Endothelial cell of umbilical vein (primary cell): ENCODE measurements around the gene OSGEPL1. TPM values are rescaled to one million over a fixed set of nuclear protein-coding genes. Genes with fewer than 3 reads are reported as not detected.

Source experiments
- BruUV-seq: library from RNA; stranded (reverse); fragments of 400-500 nt; replicated peaks from 2 replicates; lab custom pipeline; 2021; lab: Mats Ljungman, UMichigan
- CTCF ChIA-PET: fragments of 300-600, 350-600 bp; sonication (Branson Sonifier 250); formaldehyde crosslinking; loops from one replicate; lab custom pipeline; 2021; ENCODE audit warnings: antibody characterized with exemption, inconsistent platforms; lab: Charles Lee
- POLR2A ChIA-PET: fragments of 300-600, 350-600 bp; sonication (Branson Sonifier 250); formaldehyde crosslinking; loops from one replicate; lab custom pipeline; 2021; ENCODE audit warnings: antibody characterized with exemption, inconsistent platforms; lab: Charles Lee
- DNase-seq: peaks from one replicate; pipeline ENCODE4 v3.0.0-alpha.2; 2011; ENCODE audit warnings: low read depth, low spot score
- FAIRE-seq: peaks from 2 replicates; lab custom pipeline; 2011; peaks lifted over from hg19 to GRCh38; lab: Jason Lieb, UNC
- H2AFZ ChIP-seq: 2 replicates; pipeline ENCODE4 v1.6.0; 2012; ENCODE audit warnings: low read depth, low read length, control low read depth, inconsistent platforms
- H3K27ac ChIP-seq: 2 replicates; pipeline ENCODE4 v1.5.1; 2011; ENCODE audit warnings: low read depth, mild to moderate bottlenecking, control low read depth, low read length, moderate library complexity; ENCODE audit not compliant: insufficient read depth
- H3K27me3 ChIP-seq, 2 experiments: 2 replicates each; pipeline versions ENCODE4 v1.6.0 to v1.6.1; 2011; ENCODE audit warnings: low read length in 2 of 2, mixed read lengths in 1 of 2; ENCODE audit not compliant: control insufficient read depth in 2 of 2, insufficient read depth in 2 of 2
- H3K36me3 ChIP-seq, 2 experiments: 2 replicates in 1 of 2; 3 replicates in 1 of 2; pipeline ENCODE4 v1.5.1; 2011; ENCODE audit warnings: low read length in 2 of 2, mild to moderate bottlenecking in 1 of 2, moderate library complexity in 1 of 2; ENCODE audit not compliant: control insufficient read depth in 2 of 2, insufficient read depth in 2 of 2; ENCODE audit errors: extremely low read depth in 1 of 2
- H3K4me1 ChIP-seq: 3 replicates; pipeline ENCODE4 v1.5.1; 2011; ENCODE audit warnings: mild to moderate bottlenecking, low read length; ENCODE audit not compliant: control insufficient read depth, insufficient read depth; ENCODE audit errors: extremely low read depth
- H3K4me2 ChIP-seq: 2 replicates; pipeline ENCODE4 v1.6.1; 2011; ENCODE audit warnings: low read length, control low read depth, mixed read lengths; ENCODE audit not compliant: insufficient read depth
- H3K4me3 ChIP-seq, 3 experiments: fragments of 200-600 bp in 1 of 3; sonication (generic), shearing (Covaris generic) in 1 of 3; replicated peaks in 1 of 3; 2 replicates each; pipeline ENCODE4 v1.5.1; 2011 to 2016; ENCODE audit warnings: control low read depth in 3 of 3, low read length in 3 of 3, mild to moderate bottlenecking in 2 of 3, inconsistent platforms in 1 of 3, low read depth in 1 of 3, moderate library complexity in 1 of 3; ENCODE audit not compliant: insufficient read depth in 1 of 3
- H3K79me2 ChIP-seq: 2 replicates; pipeline ENCODE4 v1.6.0; 2012; ENCODE audit warnings: low read length, inconsistent platforms; ENCODE audit not compliant: control insufficient read depth, insufficient read depth
- H3K9ac ChIP-seq: replicated peaks from 2 replicates; pipeline ENCODE3; 2011; ENCODE audit warnings: low read length, control low read depth; ENCODE audit not compliant: insufficient read depth; ENCODE audit errors: extremely low read depth
- H3K9me1 ChIP-seq: replicated peaks from 3 replicates; pipeline ENCODE4 v1.6.0; 2011; ENCODE audit warnings: mild to moderate bottlenecking, low read length; ENCODE audit not compliant: control insufficient read depth, insufficient read depth; ENCODE audit errors: extremely low read depth
- H3K9me3 ChIP-seq: replicated peaks from 2 replicates; pipeline ENCODE4 v1.5.1; 2012; ENCODE audit warnings: low read length, inconsistent platforms; ENCODE audit not compliant: control insufficient read depth, insufficient read depth
- H4K20me1 ChIP-seq: replicated peaks from 2 replicates; pipeline ENCODE3; 2011; ENCODE audit warnings: mild to moderate bottlenecking, low read length; ENCODE audit not compliant: control insufficient read depth, insufficient read depth; ENCODE audit errors: extremely low read depth
- CTCF ChIP-seq, 2 donors: IDR thresholded peaks; 1 replicate in 1 of 2; 2 replicates in 1 of 2; pipeline ENCODE4 v1.5.1; 2011; ENCODE audit warnings: low read length in 2 of 2, mild to moderate bottlenecking in 2 of 2, moderate library complexity in 2 of 2, control low read depth in 1 of 2, inconsistent platforms in 1 of 2, low read depth in 1 of 2; ENCODE audit not compliant: insufficient read depth in 1 of 2; ENCODE audit errors: extremely low read depth in 1 of 2
- EZH2 ChIP-seq: IDR thresholded peaks from 2 replicates; pipeline ENCODE4 v1.6.1; 2012; ENCODE audit warnings: borderline replicate concordance, low read depth, mild to moderate bottlenecking, moderate library complexity, low read length, inconsistent platforms; ENCODE audit not compliant: severe bottlenecking
- FOS ChIP-seq: IDR thresholded peaks from 2 replicates; pipeline ENCODE4 v1.6.1; 2011; ENCODE audit warnings: mild to moderate bottlenecking, low read length, moderate library complexity, borderline replicate concordance; ENCODE audit not compliant: insufficient read depth
- GATA2 ChIP-seq: IDR thresholded peaks from 2 replicates; pipeline ENCODE4 v1.7.0; 2011; ENCODE audit warnings: low read depth, mild to moderate bottlenecking, moderate library complexity, mixed read lengths, low read length; ENCODE audit not compliant: insufficient read length, insufficient read depth
- JUN ChIP-seq: IDR thresholded peaks from 2 replicates; pipeline ENCODE4 v1.6.1; 2011; ENCODE audit warnings: borderline replicate concordance, low read depth; ENCODE audit not compliant: insufficient read length, insufficient read depth
- MAX ChIP-seq: IDR thresholded peaks from 2 replicates; pipeline ENCODE4 v1.6.1; 2011; ENCODE audit not compliant: insufficient read depth, insufficient read length
- MYC ChIP-seq: IDR thresholded peaks from one replicate; pipeline ENCODE4 v1.6.1; 2011; ENCODE audit warnings: mild to moderate bottlenecking, low read depth, low read length
- POLR2A ChIP-seq: IDR thresholded peaks from 2 replicates; pipeline ENCODE4 v1.6.1; 2012; ENCODE audit warnings: low read depth, mild to moderate bottlenecking, control low read depth, low read length
- POLR2AphosphoS5 ChIP-seq: IDR thresholded peaks from 2 replicates; pipeline ENCODE4 v1.6.1; 2012; ENCODE audit warnings: low read depth, mild to moderate bottlenecking, control low read depth, low read length, moderate library complexity; ENCODE audit not compliant: insufficient read depth
- dilution Hi-C: fragments of 300-500 bp; cut with MboI; formaldehyde crosslinking; loops from one replicate; pipeline ENCODE4 v1.15.0; 2019; ENCODE audit warnings: low sequenced_read_pairs; ENCODE audit not compliant: extremely low pct_ligation_motif_present
- intact Hi-C: fragments of 100-400 bp; cut with micrococcal nuclease; formaldehyde crosslinking; loops from one replicate; pipeline ENCODE4 v1.10.0; 2022
- polyA plus RNA-seq, 4 experiments: library from polyadenylated mRNA; depleted of rRNA in 3 of 4; stranded (reverse) in 3 of 4; unstranded in 1 of 4; fragments of >200 nt; gene quantifications; 2 replicates each; pipeline versions ENCODE4 v1.2.1 to v1.2.3, GENCODE V29; 2011 to 2012; ENCODE audit warnings: missing spikeins in 1 of 4
- total RNA-seq: library from RNA; stranded (reverse); gene quantifications from 2 replicates; pipeline ENCODE4 v1.2.3, GENCODE V29; 2021

Gene OSGEPL1
- total and polyA plus RNA-seq, 2 donors (not counting 3 experiments of a cell fraction or from before 2014, with no cell fraction given) = 2.7 to 5.9 TPM

- Histone ChIP-seq H2AFZ (no peak overlapping the region), H3K9me3 (no peaks in the 10 kb centered on the region), H3K4me2 (no peak overlapping the region), H3K9ac (no peak overlapping the region), H3K27me3 (no peaks in the 10 kb centered on the region), H3K27ac (no peak overlapping the region), H3K9me1 (no peaks in the 10 kb centered on the region), H3K79me2 (no peaks in the 10 kb centered on the region), H3K4me1 (no peaks in the 10 kb centered on the region), H4K20me1 (no peaks in the 10 kb centered on the region), H3K36me3 (no peaks in the 10 kb centered on the region), H3K4me3 (no peak overlapping the region)
- intact Hi-C loops (no loop called here), dilution Hi-C loops (no loop called here)
- POLR2A ChIA-PET = no interaction called here
- no peak for TF ChIP-seq POLR2AphosphoS5
- no peak for TF ChIP-seq JUN
- TF ChIP-seq MYC = no peak
- TF ChIP-seq FOS = no peak
- TF ChIP-seq EZH2 = no peak
- no peak for TF ChIP-seq MAX
- TF ChIP-seq POLR2A = no peak
- no peak for TF ChIP-seq GATA2
- no peak for TF ChIP-seq CTCF (IDR thresholded peaks at IDR 0.05; ENCODE audit: extremely low read depth in 1 of 2, insufficient read depth in 1 of 2, low read depth in 1 of 2, low read length in 2 of 2)
- no peak for DNase-seq
- CTCF ChIA-PET = no interaction called here
- FAIRE-seq = no peak
- BruUV-seq = no TSS peak
Measured at GRCh38 chr2:189756311-189756952, 6.2 kb downstream of the OSGEPL1 start.
